G401.6 (cell line): ENCODE results near the gene MRPL58.
"Not testable (repeated sequence)": the region's sequence is repeated elsewhere in the genome, so short reads cannot be mapped to it uniquely, and the experiment has no call there.

ENCODE experiments used
- FAIRE-seq: peaks from 2 replicates; lab custom pipeline; 2012; peaks lifted over from hg19 to GRCh38; lab: Jason Lieb, UNC

The MRPL58 gene

GRCh38 chr17:75012346-75013091 is at the start of gene MRPL58:
Gene MRPL58 (plus strand): TSS chr17:75012670. CDS start chr17:75012687, 17 bp downstream.
- FAIRE-seq: no peak

GRCh38 chr17:74963656-74964055 is 48.8 kb upstream of the MRPL58 start:
- no peak for FAIRE-seq

- FAIRE-seq: no peak
These were observed 48.2 kb upstream of the MRPL58 start for GRCh38 chr17:74964246-74964761.

- FAIRE-seq: no peak
These were observed 47.4 kb upstream of the MRPL58 start for GRCh38 chr17:74964988-74965622.

GRCh38 chr17:74968361-74968780 is 44.1 kb upstream of the MRPL58 start:
- FAIRE-seq: no peak

- not testable (repeated sequence) for FAIRE-seq
These were observed 43.0 kb upstream of the MRPL58 start for GRCh38 chr17:74969501-74969900.

- FAIRE-seq: no peak
These were observed 42.1 kb upstream of the MRPL58 start for GRCh38 chr17:74970395-74970794.

GRCh38 chr17:74971069-74971841 is 41.2 kb upstream of the MRPL58 start:
- FAIRE-seq: no peak

GRCh38 chr17:74971842-74972106 is 40.7 kb upstream of the MRPL58 start:
- no peak for FAIRE-seq

- no peak for FAIRE-seq
These were observed 40.1 kb upstream of the MRPL58 start, which contains the start of gene HID1 for GRCh38 chr17:74972107-74972972. Gene HID1 (minus strand): TSS chr17:74972759. CDS start chr17:74972656, 103 bp downstream.

GRCh38 chr17:74972973-74973328 is 39.5 kb upstream of the MRPL58 start:
- FAIRE-seq: no peak

GRCh38 chr17:74975943-74976342 is 36.5 kb upstream of the MRPL58 start:
- FAIRE-seq: no peak

GRCh38 chr17:74977802-74978201 is 34.7 kb upstream of the MRPL58 start:
- no peak for FAIRE-seq

GRCh38 chr17:74978240-74978639 is 34.2 kb upstream of the MRPL58 start:
- FAIRE-seq: no peak

GRCh38 chr17:74979408-74980146 is 32.9 kb upstream of the MRPL58 start:
- no peak for FAIRE-seq

GRCh38 chr17:74981318-74981978 is 31.0 kb upstream of the MRPL58 start:
- FAIRE-seq: no peak

GRCh38 chr17:74981979-74982662 is 30.3 kb upstream of the MRPL58 start:
- no peak for FAIRE-seq

- FAIRE-seq: not testable (repeated sequence)
These were observed 29.7 kb upstream of the MRPL58 start for GRCh38 chr17:74982663-74983313.

GRCh38 chr17:74986206-74986576 is 26.3 kb upstream of the MRPL58 start:
- FAIRE-seq: no peak

- FAIRE-seq: peak; percentile 93
These were observed 25.0 kb upstream of the MRPL58 start, which contains the start of gene CDR2L for GRCh38 chr17:74987418-74987908. Gene CDR2L (plus strand): TSS chr17:74987632. CDS start chr17:74988044, 412 bp downstream.
